ENCODE results near the gene EEF1B2. TPM values are rescaled to one million over a fixed set of nuclear protein-coding genes. Genes with fewer than 3 reads are reported as not detected.

The EEF1B2 gene
- total and polyA plus RNA-seq, 2 of the 13 experiments (the other 11 are each of a cell fraction or from before 2014, with no cell fraction given), result 1,284 to 1,731 TPM

DNA sequence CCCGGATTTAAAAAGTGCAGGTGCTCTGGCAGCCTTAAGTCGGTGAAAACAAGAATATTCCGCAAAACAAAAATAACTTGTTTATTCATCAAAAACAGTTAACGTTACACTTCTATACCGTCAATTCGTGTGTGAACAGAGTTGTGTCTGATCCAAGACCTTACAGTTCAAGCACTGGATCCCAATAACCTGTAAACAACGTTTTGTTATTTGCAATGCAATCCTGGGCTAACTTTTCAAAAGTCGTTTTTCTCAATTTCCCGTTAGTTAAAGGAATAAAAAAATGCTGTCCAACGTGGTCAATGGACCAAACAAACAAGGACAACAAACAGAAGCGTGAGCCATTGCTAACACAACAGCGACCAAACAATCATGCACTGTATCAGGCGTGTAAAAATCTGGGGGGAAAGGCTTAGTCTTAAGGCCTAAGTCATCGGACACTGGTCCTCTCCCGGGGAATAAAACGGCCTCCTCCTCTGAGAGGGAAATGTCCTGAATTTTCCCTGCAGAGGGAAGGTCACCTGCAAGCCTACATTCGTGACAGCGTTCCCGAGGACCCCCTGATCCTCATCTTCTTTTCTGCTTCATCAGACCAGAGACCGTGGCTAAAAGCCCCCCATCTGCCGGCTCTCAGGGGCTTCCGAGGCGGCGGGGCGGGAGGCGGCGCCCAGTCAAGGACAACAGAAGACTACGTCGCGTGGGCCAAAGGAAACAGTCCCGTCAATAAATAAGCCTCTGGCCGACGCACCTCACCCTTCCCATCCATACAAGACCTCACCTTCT, 941 bp upstream of the EEF1B2 start (continued):
- TF ChIP-seq, protein P1, sequence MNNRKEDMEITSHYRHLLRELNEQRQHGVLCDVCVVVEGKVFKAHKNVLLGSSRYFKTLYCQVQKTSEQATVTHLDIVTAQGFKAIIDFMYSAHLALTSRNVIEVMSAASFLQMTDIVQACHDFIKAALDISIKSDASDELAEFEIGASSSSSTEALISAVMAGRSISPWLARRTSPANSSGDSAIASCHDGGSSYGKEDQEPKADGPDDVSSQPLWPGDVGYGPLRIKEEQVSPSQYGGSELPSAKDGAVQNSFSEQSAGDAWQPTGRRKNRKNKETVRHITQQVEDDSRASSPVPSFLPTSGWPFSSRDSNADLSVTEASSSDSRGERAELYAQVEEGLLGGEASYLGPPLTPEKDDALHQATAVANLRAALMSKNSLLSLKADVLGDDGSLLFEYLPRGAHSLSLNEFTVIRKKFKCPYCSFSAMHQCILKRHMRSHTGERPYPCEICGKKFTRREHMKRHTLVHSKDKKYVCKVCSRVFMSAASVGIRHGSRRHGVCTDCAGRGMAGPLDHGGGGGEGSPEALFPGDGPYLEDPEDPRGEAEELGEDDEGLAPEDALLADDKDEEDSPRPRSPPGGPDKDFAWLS (CRISPR knock-in tag; IDR thresholded peaks at IDR 0.05; ENCODE audit: borderline replicate concordance), result no peak
- TF ChIP-seq SMAD1 (CRISPR knock-in tag; IDR thresholded peaks at IDR 0.05; ENCODE audit: borderline replicate concordance, low read depth) (no peak; the same call in 1 of the 2 replicates), SKI (IDR thresholded peaks at IDR 0.05; ENCODE audit: partially characterized antibody) (no peak), MIXL1 (CRISPR knock-in tag; IDR thresholded peaks at IDR 0.05) (no peak), ATF1 (CRISPR knock-in tag; IDR thresholded peaks at IDR 0.05) (0 out of 2 replicates have a peak, but pooled peaks have one; percentile 3), ZNF724P (CRISPR knock-in tag; IDR thresholded peaks at IDR 0.05; ENCODE audit: borderline replicate concordance) (no peak), ZNF10 (CRISPR knock-in tag; IDR thresholded peaks at IDR 0.05; ENCODE audit: borderline replicate concordance, low read depth) (no peak), POLR2AphosphoS5 (IDR thresholded peaks at IDR 0.05; ENCODE audit: low read depth, low read length) (no peak), SSRP1 (CRISPR knock-in tag; IDR thresholded peaks at IDR 0.05) (0 out of 2 replicates have a peak, but pooled peaks have one; percentile 44), HOXA9 (CRISPR knock-in tag; IDR thresholded peaks at IDR 0.05; ENCODE audit: borderline replicate concordance) (no peak)
- TF ChIP-seq, protein P2, sequence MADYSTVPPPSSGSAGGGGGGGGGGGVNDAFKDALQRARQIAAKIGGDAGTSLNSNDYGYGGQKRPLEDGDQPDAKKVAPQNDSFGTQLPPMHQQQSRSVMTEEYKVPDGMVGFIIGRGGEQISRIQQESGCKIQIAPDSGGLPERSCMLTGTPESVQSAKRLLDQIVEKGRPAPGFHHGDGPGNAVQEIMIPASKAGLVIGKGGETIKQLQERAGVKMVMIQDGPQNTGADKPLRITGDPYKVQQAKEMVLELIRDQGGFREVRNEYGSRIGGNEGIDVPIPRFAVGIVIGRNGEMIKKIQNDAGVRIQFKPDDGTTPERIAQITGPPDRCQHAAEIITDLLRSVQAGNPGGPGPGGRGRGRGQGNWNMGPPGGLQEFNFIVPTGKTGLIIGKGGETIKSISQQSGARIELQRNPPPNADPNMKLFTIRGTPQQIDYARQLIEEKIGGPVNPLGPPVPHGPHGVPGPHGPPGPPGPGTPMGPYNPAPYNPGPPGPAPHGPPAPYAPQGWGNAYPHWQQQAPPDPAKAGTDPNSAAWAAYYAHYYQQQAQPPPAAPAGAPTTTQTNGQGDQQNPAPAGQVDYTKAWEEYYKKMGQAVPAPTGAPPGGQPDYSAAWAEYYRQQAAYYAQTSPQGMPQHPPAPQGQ (CRISPR knock-in tag; IDR thresholded peaks at IDR 0.05; ENCODE audit: borderline replicate concordance), result no peak
- TF ChIP-seq, protein P3, sequence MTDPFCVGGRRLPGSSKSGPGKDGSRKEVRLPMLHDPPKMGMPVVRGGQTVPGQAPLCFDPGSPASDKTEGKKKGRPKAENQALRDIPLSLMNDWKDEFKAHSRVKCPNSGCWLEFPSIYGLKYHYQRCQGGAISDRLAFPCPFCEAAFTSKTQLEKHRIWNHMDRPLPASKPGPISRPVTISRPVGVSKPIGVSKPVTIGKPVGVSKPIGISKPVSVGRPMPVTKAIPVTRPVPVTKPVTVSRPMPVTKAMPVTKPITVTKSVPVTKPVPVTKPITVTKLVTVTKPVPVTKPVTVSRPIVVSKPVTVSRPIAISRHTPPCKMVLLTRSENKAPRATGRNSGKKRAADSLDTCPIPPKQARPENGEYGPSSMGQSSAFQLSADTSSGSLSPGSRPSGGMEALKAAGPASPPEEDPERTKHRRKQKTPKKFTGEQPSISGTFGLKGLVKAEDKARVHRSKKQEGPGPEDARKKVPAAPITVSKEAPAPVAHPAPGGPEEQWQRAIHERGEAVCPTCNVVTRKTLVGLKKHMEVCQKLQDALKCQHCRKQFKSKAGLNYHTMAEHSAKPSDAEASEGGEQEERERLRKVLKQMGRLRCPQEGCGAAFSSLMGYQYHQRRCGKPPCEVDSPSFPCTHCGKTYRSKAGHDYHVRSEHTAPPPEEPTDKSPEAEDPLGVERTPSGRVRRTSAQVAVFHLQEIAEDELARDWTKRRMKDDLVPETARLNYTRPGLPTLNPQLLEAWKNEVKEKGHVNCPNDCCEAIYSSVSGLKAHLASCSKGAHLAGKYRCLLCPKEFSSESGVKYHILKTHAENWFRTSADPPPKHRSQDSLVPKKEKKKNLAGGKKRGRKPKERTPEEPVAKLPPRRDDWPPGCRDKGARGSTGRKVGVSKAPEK (CRISPR knock-in tag; IDR thresholded peaks at IDR 0.05; ENCODE audit: borderline replicate concordance), result peak; percentile 77; the same call in 1 of the 2 replicates
- TF ChIP-seq, protein P4, sequence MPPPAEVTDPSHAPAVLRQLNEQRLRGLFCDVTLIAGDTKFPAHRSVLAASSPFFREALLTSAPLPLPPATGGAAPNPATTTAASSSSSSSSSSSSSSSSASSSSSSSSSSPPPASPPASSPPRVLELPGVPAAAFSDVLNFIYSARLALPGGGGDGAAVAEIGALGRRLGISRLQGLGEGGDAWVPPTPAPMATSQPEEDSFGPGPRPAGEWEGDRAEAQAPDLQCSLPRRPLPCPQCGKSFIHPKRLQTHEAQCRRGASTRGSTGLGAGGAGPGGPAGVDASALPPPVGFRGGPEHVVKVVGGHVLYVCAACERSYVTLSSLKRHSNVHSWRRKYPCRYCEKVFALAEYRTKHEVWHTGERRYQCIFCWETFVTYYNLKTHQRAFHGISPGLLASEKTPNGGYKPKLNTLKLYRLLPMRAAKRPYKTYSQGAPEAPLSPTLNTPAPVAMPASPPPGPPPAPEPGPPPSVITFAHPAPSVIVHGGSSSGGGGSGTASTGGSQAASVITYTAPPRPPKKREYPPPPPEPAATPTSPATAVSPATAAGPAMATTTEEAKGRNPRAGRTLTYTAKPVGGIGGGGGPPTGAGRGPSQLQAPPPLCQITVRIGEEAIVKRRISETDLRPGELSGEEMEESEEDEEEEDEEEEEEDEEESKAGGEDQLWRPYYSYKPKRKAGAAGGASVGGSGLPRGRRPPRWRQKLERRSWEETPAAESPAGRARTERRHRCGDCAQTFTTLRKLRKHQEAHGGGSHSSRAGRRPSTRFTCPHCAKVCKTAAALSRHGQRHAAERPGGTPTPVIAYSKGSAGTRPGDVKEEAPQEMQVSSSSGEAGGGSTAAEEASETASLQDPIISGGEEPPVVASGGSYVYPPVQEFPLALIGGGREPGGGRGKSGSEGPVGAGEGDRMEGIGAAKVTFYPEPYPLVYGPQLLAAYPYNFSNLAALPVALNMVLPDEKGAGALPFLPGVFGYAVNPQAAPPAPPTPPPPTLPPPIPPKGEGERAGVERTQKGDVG (CRISPR knock-in tag; IDR thresholded peaks at IDR 0.05; ENCODE audit: borderline replicate concordance), result no peak
